ENCODE measurements around the gene STX8.
A peak's percentile ranks its signal among the peaks of the same experiment; 100 is the strongest.

Gene STX8

DNA sequence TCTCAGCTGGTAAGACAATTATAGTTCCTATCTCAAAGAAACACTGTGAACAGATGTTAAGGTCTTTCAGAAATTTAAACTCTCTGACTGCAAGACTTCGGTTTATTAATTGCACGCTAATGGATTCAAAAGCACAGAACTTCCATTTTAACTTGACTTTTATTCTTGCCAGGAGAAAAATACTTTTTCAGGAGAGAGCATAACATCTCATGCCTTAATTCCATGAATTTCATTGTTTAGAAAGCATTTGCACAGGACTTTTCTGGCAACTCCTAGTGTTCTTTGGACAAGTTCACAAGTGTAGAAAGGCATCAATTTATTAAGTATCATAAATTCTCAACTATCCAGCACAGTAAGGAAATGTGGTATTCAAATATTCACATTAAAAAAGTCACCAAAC lies 22.4 kb downstream of the STX8 start:
- FAIRE-seq (no peak), DNase-seq (ENCODE audit: insufficient read length) (no peak)
- TF ChIP-seq POLR2A (IDR thresholded peaks at IDR 0.05; ENCODE audit: low read depth, low read length) = no peak
- TF ChIP-seq TAF1 (IDR thresholded peaks at IDR 0.05; ENCODE audit: borderline replicate concordance, low read depth, low read length) = no peak
- no peak for TF ChIP-seq POLR2AphosphoS5 (IDR thresholded peaks at IDR 0.05; ENCODE audit: low read depth, low read length)

GRCh38 chr17:9549215-9549614 lies 26.4 kb downstream of the STX8 start:
- DNase-seq (ENCODE audit: insufficient read length) (no peak), FAIRE-seq (no peak)
- no peak for TF ChIP-seq POLR2AphosphoS5 (IDR thresholded peaks at IDR 0.05; ENCODE audit: low read depth, low read length)
- TF ChIP-seq POLR2A (IDR thresholded peaks at IDR 0.05; ENCODE audit: low read depth, low read length) = no peak
- TF ChIP-seq TAF1 (IDR thresholded peaks at IDR 0.05; ENCODE audit: borderline replicate concordance, low read depth, low read length) = no peak

DNA sequence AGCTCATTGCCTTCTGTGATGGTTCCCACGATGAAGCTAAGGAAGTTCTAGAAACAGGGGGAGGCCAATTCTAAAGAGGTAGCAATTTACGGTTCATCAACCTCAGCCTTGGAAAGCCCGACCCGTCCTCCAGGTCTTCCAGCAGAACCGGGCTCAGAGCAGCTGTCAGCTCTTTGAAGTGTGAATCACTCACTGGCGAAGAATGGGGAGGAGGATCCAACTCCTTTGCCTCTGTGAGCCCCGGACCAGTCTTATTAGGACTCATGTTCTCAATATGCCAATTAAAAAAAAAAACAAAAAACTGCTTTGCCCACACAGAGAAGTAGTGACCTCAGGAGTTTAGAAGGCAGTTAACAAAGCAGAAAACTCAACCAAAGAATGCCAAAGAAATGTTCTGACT lies 31.4 kb downstream of the STX8 start:
- no peak for DNase-seq (ENCODE audit: insufficient read length)
- TF ChIP-seq POLR2A (IDR thresholded peaks at IDR 0.05; ENCODE audit: low read depth, low read length) = no peak
- no peak for TF ChIP-seq POLR2AphosphoS5 (IDR thresholded peaks at IDR 0.05; ENCODE audit: low read depth, low read length)
- no peak for TF ChIP-seq TAF1 (IDR thresholded peaks at IDR 0.05; ENCODE audit: borderline replicate concordance, low read depth, low read length)
- FAIRE-seq = no peak

GRCh38 chr17:9541718-9542117 lies 33.9 kb downstream of the STX8 start:
- TF ChIP-seq POLR2AphosphoS5 (IDR thresholded peaks at IDR 0.05; ENCODE audit: low read depth, low read length) (no peak), POLR2A (IDR thresholded peaks at IDR 0.05; ENCODE audit: low read depth, low read length) (no peak), TAF1 (IDR thresholded peaks at IDR 0.05; ENCODE audit: borderline replicate concordance, low read depth, low read length) (no peak)
- DNase-seq (ENCODE audit: insufficient read length) (no peak), FAIRE-seq (no peak)

DNA sequence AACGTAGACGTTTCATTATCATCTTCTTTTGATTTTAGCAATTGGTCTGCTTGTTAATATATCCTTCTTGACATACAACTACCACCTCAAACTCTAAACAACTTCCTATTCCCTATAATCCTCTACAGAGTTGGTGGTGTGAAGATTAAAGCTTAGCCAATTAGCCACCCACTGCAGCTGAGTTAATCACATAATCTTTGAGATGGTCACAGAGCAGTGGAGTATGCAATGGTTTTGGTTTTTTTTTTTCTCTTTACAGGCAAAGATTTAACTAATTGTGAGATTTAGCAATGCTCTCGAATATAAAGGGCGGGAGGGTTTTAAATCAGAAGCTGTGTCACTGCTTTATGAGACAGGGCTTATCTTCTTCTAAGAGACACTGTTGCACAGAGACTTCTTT lies 37.0 kb downstream of the STX8 start:
- no peak for FAIRE-seq
- TF ChIP-seq POLR2AphosphoS5 (IDR thresholded peaks at IDR 0.05; ENCODE audit: low read depth, low read length) (no peak), TAF1 (IDR thresholded peaks at IDR 0.05; ENCODE audit: borderline replicate concordance, low read depth, low read length) (no peak)
- DNase-seq (ENCODE audit: insufficient read length) = no peak

DNA sequence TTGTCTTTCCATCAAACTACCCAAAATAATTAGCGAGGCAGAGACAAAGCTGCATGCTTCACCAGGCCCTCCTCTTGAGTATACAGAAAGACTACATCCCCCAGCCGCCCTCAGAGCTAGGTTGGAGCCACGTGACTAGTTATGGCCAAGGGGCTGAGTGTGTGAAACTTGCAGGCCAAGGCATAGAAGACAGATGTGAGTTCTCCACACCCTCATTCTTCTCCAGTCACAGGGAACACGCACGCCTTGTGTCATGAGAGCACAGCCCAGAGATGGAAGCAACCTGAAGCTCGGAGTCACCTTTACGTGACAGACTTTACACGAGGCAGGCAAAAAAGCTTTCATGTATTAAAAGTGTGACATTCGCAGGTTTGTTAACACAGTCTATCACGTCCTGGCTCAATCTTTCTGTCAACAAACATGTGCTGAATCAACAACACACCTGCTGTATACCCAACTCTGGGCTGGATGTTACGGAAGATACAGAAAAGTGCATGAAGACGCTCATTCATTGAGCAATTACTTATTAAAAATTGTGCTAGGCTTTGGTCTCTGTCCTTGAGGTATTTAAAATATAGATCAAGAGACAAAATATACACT lies 38.3 kb downstream of the STX8 start:
- no peak for FAIRE-seq
- DNase-seq (ENCODE audit: insufficient read length) = no peak
- no peak for TF ChIP-seq POLR2A (IDR thresholded peaks at IDR 0.05; ENCODE audit: low read depth, low read length)
- TF ChIP-seq POLR2AphosphoS5 (IDR thresholded peaks at IDR 0.05; ENCODE audit: low read depth, low read length) = no peak
- TF ChIP-seq TAF1 (IDR thresholded peaks at IDR 0.05; ENCODE audit: borderline replicate concordance, low read depth, low read length) = no peak

- FAIRE-seq = no peak
- DNase-seq (ENCODE audit: insufficient read length) = no peak
- TF ChIP-seq TAF1 (IDR thresholded peaks at IDR 0.05; ENCODE audit: borderline replicate concordance, low read depth, low read length) (no peak), POLR2AphosphoS5 (IDR thresholded peaks at IDR 0.05; ENCODE audit: low read depth, low read length) (no peak), POLR2A (IDR thresholded peaks at IDR 0.05; ENCODE audit: low read depth, low read length) (no peak)
Measured at GRCh38 chr17:9536061-9536460, 39.6 kb downstream of the STX8 start.

DNA sequence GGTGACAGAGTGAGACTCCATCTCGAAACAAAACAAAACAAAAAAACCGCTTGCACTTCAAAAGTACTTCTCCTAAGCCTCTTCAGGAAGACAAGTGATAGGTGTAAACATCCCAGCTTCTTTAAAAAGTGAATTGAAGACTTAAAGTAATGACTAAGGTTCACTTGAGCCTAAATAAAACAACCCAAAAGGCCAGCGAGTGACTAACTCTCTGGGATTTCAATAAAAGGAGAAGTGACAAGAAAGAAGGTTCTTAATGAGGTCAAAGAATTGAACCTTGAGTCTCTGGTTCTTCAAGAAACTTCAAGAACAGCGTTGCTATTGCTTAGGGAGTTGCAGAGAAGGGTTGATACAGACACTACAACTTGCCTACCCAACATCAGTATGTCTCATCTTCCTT lies 42.2 kb downstream of the STX8 start:
- FAIRE-seq (no peak), DNase-seq (ENCODE audit: insufficient read length) (no peak)
- TF ChIP-seq POLR2A (IDR thresholded peaks at IDR 0.05; ENCODE audit: low read depth, low read length) = no peak

DNA sequence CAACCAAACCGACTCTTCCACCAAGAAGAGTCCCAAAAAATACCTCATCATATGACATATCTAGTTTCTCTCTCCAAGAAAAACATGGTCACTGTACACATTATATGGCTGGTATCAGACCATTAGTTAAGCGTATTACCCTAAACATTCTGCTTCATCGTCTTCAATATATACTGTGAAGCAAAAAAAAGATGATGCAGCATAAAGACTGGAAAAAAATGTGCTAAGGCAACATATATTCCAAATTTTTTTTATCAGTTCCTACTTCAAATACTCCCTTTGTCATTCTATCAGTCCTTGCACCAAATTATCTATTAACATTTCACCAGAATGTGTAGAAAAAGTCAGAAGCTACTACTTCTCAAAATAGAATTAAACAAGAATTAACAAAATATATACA lies 42.9 kb downstream of the STX8 start:
- TF ChIP-seq POLR2A (IDR thresholded peaks at IDR 0.05; ENCODE audit: low read depth, low read length) (no peak), POLR2AphosphoS5 (IDR thresholded peaks at IDR 0.05; ENCODE audit: low read depth, low read length) (no peak), TAF1 (IDR thresholded peaks at IDR 0.05; ENCODE audit: borderline replicate concordance, low read depth, low read length) (no peak)
- no peak for DNase-seq (ENCODE audit: insufficient read length)
- no peak for FAIRE-seq

GRCh38 chr17:9531034-9531433 lies 44.6 kb downstream of the STX8 start:
- TF ChIP-seq TAF1 (IDR thresholded peaks at IDR 0.05; ENCODE audit: borderline replicate concordance, low read depth, low read length) (no peak), POLR2A (IDR thresholded peaks at IDR 0.05; ENCODE audit: low read depth, low read length) (no peak), POLR2AphosphoS5 (IDR thresholded peaks at IDR 0.05; ENCODE audit: low read depth, low read length) (no peak)
- no peak for FAIRE-seq
- no peak for DNase-seq (ENCODE audit: insufficient read length)

DNA sequence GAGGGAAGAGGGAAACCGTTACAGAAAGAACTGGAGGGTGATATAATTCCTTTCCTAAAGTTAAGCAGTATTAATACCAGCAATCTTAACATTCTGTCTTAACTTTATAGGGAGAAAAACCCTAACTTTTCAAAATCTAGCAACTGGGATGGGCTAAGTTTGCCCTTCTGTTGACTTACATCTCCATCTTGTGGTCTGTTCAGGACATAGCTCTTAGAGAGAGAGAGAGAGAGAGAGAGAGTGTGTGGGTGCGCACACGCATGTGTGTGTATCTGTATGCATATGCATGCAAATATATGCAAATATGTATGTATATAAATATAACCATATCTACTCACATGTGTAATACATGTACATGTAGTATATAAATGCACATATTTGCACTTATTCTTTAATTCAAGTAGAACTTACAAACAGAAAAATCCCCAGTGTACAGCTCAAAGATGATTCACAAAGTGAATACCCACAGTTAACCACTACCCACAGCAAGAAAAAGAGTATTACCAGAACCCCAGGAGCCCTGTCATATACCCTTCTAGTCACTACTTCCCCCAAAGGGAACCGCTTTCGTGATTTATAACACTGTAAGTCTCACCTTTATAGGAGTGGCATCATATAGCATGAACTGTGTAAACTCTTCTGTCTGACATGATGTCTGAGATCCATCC lies 46.5 kb downstream of the STX8 start:
- DNase-seq (ENCODE audit: insufficient read length) = peak; percentile 18
- FAIRE-seq = no peak
- TF ChIP-seq POLR2AphosphoS5 (IDR thresholded peaks at IDR 0.05; ENCODE audit: low read depth, low read length) (no peak), TAF1 (IDR thresholded peaks at IDR 0.05; ENCODE audit: borderline replicate concordance, low read depth, low read length) (no peak), POLR2A (IDR thresholded peaks at IDR 0.05; ENCODE audit: low read depth, low read length) (no peak)

DNA sequence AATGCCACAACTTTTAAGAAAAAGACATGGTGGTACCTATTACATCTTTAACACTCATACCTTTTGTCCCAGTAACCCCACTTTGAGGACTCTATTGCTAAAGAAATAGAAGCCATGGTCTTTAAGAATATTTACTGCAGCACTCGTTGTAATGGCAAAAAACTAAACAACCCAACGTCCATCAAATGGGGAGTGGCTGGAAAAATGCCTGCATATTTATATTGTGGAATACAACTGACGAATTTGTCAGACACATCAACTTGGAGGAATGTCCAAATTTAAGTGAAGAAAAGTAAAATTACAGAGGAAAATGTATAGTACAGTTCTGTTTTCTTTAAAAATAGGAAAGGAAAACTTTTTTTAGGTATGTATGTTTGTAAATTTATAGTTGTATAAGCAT lies 47.8 kb downstream of the STX8 start:
- TF ChIP-seq POLR2A (IDR thresholded peaks at IDR 0.05; ENCODE audit: low read depth, low read length) = no peak
- TF ChIP-seq POLR2AphosphoS5 (IDR thresholded peaks at IDR 0.05; ENCODE audit: low read depth, low read length) = no peak
- TF ChIP-seq TAF1 (IDR thresholded peaks at IDR 0.05; ENCODE audit: borderline replicate concordance, low read depth, low read length) = no peak
- FAIRE-seq (no peak), DNase-seq (ENCODE audit: insufficient read length) (no peak)

All from GM12892 (cell line).